Superior temporal gyrus (tissue), 1 donor: Measurements from ENCODE around the gene SND1.

ENCODE experiments used
- DNase-seq: peaks from one replicate; pipeline ENCODE4 v3.0.0-alpha.2; 2016; ENCODE audit errors: extremely low spot score

SND1 gene

GRCh38 chr7:128069373-128070364 lies 417.7 kb downstream of the SND1 start:
- no peak for DNase-seq

GRCh38 chr7:128071376-128071775 lies 419.4 kb downstream of the SND1 start:
- no peak for DNase-seq

- DNase-seq = no peak
These were observed 419.8 kb downstream of the SND1 start for GRCh38 chr7:128071801-128072200.

GRCh38 chr7:128073671-128074310 lies 421.8 kb downstream of the SND1 start:
- DNase-seq = no peak

DNA sequence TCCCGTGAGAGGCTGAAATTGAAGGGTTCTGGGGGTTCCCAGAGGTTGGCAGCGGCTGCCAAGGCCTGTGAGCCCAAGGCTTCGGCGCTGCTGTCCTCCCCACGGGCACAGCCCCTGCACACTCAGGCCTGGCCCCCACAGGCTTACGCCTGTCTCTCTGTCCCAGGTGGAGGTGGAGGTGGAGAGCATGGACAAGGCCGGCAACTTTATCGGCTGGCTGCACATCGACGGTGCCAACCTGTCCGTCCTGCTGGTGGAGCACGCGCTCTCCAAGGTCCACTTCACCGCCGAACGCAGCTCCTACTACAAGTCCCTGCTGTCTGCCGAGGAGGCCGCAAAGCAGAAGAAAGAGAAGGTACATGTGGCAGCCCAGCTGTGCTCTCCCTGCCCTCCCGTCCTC lies 422.3 kb downstream of the SND1 start:
- DNase-seq = no peak

DNA sequence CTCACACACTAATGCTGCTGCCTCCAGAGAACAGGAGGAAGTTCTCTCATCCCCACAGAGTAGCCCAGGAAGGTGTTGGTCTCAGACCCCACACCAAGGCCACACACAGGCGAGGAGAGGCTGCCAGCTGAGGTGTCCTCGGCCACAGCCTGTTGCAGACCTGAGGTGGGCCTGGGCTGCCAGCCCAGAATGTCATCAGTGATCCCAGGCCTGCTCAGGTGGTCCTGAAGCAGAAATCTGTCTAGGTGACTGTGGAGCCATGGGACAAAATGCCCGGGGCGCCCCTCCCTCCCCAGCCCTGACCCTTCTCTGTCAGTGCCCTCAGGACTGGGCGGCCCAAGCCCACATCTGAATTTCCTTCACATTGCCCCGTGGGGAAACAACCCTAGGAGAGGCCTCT lies 422.7 kb downstream of the SND1 start:
- no peak for DNase-seq

DNA sequence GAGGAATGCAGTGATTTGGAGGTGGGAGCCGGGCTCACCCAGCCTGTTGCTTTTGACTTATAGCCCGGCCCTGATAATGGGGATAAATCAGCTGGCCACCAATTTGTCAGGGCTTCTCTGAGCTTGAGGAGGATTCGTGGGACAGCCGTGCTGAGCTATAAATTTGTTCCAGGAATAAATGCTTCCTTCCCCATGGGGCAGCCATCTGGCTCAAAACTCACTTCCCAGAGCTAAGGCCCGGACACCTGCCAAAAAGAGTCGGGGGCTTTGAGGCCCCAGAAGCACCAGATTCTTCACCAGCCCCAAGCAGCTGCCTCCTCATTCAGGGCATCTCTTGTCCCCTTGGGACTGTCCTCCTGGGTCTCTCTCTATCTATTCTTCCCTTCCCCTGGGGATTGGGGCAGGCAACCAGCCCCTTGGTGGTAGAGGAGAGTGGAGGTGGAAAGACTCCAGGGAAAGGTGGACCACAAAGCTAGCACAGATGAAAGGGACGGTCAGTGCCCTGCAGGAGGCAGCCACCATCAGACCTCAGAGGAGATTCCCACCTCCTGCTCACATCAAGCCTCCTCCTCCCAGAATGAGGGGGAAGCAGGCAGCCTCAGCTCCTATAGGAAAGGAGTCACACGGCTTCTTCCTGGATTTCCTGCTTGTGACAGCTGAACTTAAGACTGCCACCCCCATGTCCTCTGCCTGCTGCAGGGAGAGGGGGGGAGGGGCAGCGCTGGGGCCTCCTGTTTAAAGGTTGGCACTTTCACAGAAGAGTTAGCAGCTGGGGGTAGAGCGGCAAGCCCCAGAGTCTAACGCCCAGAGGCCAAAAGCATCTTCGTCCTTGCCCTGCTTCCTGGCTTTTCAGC lies 423.5 kb downstream of the SND1 start:
- no peak for DNase-seq

GRCh38 chr7:128076196-128076795 lies 424.3 kb downstream of the SND1 start:
- DNase-seq = no peak

DNA sequence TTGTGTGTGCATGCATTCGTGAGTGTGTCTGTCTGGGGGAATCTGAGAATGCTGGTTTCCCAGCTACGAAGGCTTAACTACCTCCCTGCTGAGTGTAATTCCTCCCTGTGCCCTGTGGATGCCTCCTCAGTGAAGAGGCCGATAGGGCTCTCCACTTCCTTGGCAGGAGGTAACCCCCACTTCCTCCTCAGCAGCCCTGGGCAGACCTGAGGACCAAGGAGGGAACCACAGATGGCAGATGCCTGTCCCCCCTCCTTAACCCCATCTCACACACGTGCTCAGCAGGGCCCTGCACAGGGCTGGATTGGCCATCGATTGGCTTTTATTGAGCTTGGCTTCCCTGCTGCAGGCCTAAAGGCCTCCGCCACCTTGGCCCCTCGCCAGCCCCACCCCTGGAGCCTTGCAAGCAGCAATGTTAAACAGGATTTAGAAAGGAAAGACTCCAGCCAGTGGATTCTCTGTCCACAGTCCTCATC lies 424.8 kb downstream of the SND1 start:
- DNase-seq = no peak

- DNase-seq = no peak
These were observed 426.3 kb downstream of the SND1 start for GRCh38 chr7:128078309-128078708.

DNA sequence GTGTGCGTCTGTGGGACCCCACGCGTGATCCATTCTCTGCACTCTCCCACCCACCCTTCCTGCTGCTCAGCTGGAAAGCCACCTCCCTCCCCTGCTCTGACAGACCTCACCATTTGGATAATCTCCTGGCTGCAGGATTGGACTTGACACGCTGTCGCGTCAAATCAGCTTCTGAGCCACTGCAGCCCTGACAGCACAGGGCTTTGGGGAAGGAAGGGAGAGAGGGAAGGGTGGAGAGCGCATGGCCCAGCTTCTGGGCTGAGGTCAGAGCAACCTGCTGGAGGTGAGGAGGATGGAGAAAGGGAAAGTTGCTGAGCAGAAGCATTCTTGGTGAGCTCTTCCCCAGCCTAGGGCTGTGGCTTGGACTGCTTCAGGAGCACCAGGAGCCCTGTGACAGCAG lies 428.2 kb downstream of the SND1 start:
- no peak for DNase-seq

GRCh38 chr7:128081351-128081750 lies 429.4 kb downstream of the SND1 start:
- no peak for DNase-seq

DNA sequence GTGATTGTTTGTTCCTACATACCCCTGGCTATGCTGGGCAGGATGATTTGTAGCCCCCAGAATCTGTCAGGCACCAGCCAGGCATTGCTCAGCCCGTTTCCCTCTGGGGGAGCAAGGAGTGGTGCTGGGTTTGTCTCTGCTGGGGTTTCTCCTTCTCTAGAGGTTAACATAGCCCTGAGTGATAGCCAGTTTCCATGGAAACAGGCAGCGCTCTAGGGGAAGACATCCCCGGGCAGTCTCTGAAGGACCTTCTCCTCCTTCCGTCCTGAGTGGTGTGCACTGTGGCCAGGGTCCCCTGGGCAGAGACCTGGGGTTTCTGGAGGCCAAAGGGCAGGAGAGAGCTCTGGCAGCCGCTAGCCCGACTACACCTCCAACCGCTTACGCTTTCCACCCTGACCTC lies 429.8 kb downstream of the SND1 start:
- no peak for DNase-seq

GRCh38 chr7:128082431-128082830 lies 430.4 kb downstream of the SND1 start:
- no peak for DNase-seq

- no peak for DNase-seq
These were observed 433.1 kb downstream of the SND1 start for GRCh38 chr7:128084896-128085608.

DNA sequence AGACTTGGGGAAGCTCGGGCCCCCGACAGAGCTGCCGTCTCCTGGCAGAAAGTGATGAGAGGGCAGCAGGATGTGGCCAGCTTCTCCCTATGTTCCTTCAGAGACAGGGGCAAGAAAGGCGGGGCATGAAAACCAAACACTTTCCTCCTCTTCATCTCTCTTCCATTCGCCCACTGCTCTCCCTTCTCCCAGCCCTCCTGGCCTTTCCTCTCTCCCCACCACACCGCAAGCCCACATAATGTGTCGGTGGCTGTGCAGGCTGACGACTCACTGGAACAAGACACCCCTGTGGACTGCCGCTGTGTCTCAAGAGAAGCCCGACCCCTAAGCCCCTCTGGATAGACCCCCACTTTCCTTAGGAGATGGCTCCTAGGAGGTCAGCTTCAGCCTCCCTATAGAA lies 438.5 kb downstream of the SND1 start:
- no peak for DNase-seq

- no peak for DNase-seq
These were observed 439.1 kb downstream of the SND1 start for GRCh38 chr7:128091106-128091505.

DNA sequence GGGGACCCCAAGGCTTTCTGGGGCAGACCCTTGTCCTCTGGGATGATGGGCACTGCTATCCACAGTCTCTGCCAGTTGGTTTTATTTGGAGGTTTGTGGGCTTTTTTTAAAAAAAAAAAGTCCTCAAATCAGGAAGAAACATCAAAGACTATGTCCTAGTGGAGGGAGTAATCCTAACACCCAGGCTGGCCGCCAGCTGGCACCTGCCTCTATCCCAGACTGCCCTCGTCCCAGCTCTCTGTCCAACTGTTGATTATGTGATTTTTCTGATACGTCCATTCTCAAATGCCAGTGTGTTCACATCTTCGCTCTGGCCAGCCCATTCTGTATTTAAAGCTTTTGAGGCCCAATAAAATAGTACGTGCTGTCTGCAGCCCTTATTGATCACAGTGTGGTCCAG lies 440.2 kb downstream of the SND1 start:
- no peak for DNase-seq

DNA sequence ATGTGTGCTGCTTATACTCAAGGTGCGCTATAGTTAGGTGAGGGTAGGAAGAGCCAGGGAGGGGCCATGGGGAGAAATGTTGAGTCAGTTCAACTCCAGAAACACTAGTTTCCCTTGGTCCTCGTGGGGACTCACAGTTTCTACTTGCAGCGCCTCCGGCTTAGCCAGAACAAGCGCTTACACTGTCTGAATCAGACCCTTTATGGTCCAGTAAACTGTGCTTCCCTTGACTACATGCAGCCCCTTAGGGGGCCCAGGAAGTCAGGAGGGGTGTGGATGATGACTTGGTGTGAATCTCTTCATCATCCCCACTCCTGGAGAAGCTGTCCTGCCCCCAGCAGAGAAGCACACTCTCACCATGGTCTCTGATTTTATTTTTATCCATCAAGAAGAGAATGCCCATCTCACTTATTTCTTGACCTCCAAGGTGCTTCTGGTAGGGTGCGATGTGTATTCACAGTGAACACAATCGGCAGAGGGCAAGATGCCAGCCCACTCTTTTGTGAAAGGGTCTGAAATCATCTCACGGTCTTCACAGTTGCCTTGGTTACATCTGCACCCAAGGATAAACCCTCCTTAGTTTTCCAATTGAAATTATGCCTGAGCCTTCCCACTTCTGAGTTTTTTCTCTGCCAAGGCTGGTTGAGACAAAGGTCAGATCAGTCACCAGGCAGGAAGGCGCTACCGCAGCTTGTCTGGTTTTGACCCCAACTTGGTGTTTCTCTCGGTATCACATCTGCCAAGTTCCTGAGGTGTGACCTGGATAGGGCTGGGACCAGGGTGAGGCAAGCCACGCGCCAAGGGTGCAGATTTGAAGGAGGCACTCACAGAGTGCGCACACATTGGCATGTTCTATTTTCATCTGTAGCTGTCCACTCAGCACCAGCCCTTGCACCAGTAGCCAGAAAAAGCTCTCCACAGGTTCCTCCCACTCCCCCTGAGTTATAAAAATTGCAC lies 441.9 kb downstream of the SND1 start:
- DNase-seq = no peak

DNA sequence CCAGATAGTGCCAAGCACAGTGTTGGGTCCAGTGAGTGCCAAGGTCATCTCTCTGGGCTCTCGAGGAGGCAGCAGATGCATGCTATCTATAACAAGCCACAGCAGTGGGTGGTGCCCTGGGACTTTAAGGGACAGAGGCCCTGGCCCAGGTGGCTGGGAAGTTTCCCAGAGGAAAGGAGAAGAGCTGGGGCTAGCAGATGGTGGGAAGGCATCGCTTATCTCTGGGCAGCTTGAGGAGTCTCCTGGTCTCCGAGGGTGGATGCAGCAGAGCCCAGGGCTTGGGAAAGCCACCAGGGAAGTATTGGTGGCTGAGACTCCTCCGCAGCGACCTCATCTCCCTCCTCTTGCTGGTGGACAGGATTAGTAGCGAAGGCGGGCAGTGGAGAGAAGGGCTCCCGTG lies 442.7 kb downstream of the SND1 start:
- DNase-seq = no peak
